DMS53 treated with DMSO at 0.1 percent for 48 hours (cell line): Measurements from ENCODE around the gene ELFN1.

ENCODE experiments used
- DNase-seq: peaks from one replicate; lab custom pipeline; 2025; ENCODE audit not compliant: unreplicated experiment; lab: John Stamatoyannopoulos, UW

The ELFN1 gene

GRCh38 chr7:1740214-1740613 is 70.1 kb downstream of the ELFN1 start:
- no peak for DNase-seq

- no peak for DNase-seq
Observed at GRCh38 chr7:1741246-1741645, 71.2 kb downstream of the ELFN1 start.

DNA sequence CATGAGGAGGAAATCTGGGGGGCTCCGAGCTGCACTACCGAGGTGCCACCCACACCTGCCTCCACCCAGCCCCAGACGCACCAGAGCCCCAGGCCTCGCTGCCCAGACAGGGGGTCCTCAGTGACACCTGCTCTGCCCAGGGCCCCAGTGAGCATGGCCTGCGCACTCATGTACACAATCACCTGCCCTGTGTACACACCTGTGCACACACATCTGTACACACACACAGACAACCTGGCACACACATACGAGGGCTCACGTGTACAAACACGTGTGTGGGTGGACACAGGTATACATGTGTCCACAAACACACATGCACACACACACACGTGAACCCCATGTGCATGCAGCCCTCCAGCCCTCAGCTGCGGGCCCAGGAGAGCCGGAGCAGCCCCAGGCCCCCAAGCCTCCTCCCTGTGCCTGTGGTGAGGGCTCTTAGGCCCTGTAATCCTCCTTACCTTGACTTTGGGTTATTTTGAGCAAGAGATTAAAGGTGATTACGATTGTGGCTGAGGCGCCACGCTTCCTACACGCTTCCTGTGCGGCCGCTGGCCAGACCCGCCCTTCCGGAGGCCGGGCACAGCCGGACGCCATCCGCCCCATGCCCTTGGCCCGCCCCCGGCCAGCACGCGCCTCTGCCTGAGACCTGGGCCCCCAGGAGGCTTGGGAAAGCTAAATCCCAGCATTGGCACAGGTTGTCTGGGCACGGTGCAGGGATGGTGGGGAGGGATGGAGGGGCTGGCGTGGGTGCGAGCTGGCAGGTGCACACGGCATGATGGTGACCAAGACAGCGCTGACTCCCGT is 71.9 kb downstream of the ELFN1 start:
- DNase-seq = no peak

- DNase-seq = no peak
Observed at GRCh38 chr7:1742555-1743303, 72.7 kb downstream of the ELFN1 start.

DNA sequence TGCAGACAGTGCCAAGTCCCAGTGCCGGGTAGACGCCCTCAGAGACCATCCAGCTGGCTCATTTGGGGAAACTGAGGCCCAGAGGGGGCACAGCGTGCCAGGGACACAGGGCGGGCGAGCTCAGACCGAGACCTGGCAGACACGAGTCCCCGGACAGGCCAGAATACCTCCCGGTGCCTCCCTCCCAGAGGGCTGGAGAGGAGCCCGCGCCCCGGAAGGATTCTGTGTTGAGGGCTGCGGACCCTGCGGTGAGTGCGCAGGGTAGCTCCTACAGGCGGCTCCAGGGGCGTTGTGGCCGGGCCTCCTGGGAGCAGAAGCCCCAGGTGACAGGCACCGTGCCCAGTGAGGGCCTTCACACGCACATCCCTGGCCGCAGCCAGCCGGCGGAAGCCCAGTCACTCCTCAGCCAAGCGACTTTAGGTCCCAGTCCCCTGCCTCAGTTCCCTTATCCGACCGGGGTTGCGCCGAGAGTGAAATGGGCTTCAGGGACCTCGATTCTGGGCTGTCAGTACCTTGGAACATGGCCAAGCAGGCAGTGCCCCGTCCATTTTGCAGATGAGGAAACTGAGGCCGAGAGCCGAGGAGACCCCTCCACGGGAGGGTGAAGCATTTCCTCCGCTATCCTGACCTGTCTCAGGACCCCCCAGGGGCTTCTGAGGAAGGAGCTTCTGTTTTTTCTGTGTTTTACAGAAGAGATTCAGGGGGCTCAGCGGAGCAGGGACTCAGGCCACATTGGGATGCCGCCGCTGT is 73.6 kb downstream of the ELFN1 start:
- no peak for DNase-seq

DNA sequence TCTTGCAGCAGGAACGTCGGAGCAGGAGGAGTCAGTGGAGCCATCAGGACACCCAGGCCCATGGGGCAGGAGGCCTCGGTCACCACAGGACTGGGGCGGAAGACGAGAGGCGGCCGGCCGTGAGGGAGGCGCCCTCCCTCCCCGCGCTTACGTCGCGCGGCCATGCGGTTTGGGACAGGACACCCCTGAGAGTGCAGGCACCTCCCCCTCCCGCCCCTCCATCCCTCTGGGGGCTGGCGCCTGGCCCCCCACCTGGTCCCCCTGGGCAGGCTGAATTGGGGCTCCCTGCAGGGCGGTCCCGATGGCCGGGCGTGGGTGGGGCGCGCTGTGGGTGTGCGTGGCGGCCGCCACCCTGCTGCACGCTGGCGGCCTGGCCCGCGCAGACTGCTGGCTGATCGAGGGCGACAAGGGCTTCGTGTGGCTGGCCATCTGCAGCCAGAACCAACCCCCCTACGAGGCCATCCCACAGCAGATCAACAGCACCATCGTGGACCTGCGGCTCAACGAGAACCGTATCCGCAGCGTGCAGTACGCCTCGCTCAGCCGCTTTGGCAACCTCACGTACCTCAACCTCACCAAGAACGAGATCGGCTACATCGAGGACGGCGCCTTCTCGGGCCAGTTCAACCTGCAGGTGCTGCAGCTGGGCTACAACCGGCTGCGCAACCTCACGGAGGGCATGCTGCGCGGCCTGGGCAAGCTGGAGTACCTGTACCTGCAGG is 74.4 kb downstream of the ELFN1 start:
- DNase-seq = no peak

DNA sequence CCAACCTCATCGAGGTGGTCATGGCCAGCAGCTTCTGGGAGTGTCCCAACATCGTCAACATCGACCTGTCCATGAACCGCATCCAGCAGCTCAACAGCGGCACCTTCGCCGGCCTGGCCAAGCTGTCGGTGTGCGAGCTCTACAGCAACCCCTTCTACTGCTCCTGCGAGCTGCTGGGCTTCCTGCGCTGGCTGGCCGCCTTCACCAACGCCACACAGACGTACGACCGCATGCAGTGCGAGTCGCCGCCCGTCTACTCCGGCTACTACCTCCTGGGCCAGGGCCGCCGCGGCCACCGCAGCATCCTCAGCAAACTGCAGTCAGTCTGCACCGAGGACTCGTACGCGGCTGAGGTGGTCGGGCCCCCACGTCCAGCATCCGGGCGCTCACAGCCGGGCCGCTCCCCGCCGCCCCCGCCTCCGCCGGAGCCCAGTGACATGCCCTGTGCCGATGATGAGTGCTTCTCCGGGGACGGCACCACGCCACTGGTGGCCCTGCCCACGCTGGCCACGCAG is 75.0 kb downstream of the ELFN1 start:
- DNase-seq = no peak

DNA sequence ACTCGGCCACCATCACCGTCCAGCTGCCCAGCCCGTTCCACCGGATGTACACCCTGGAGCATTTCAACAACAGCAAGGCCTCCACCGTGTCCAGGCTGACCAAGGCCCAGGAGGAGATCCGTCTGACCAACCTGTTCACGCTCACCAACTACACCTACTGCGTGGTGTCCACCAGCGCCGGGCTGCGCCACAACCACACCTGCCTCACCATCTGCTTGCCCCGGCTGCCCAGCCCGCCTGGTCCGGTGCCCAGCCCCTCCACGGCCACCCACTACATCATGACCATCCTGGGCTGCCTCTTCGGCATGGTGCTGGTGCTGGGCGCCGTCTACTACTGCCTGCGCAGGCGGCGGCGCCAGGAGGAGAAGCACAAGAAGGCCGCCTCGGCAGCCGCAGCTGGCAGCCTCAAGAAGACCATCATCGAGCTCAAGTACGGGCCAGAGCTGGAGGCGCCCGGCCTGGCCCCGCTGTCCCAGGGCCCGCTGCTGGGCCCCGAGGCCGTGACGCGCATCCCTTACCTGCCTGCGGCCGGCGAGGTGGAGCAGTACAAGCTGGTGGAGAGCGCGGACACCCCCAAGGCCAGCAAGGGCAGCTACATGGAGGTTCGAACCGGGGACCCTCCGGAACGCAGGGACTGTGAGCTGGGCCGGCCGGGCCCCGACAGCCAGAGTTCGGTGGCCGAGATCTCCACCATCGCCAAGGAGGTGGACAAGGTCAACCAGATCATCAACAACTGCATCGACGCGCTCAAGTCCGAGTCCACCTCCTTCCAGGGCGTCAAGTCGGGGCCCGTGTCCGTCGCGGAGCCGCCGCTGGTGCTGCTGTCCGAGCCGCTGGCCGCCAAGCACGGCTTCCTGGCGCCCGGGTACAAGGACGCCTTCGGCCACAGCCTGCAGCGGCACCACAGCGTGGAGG is 75.8 kb downstream of the ELFN1 start:
- DNase-seq = no peak

DNA sequence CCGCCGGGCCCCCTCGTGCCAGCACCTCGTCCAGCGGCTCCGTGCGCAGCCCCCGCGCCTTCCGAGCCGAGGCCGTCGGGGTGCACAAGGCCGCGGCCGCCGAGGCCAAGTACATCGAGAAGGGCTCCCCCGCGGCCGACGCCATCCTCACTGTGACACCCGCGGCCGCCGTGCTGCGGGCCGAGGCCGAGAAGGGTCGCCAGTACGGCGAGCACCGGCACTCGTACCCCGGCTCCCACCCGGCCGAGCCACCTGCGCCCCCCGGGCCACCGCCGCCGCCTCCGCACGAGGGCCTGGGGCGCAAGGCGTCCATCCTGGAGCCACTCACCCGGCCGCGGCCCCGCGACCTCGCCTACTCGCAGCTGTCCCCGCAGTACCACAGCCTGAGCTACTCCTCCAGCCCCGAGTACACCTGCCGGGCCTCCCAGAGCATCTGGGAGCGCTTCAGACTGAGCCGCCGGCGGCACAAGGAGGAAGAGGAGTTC is 76.5 kb downstream of the ELFN1 start:
- DNase-seq = no peak

- DNase-seq = no peak
Observed at GRCh38 chr7:1747004-1747801, 77.1 kb downstream of the ELFN1 start.

GRCh38 chr7:1748076-1748838 is 78.2 kb downstream of the ELFN1 start:
- no peak for DNase-seq

GRCh38 chr7:1748839-1749173 is 78.7 kb downstream of the ELFN1 start:
- no peak for DNase-seq

GRCh38 chr7:1749351-1749863 is 79.3 kb downstream of the ELFN1 start:
- no peak for DNase-seq

- DNase-seq = no peak
Observed at GRCh38 chr7:1749864-1750466, 79.9 kb downstream of the ELFN1 start.

DNA sequence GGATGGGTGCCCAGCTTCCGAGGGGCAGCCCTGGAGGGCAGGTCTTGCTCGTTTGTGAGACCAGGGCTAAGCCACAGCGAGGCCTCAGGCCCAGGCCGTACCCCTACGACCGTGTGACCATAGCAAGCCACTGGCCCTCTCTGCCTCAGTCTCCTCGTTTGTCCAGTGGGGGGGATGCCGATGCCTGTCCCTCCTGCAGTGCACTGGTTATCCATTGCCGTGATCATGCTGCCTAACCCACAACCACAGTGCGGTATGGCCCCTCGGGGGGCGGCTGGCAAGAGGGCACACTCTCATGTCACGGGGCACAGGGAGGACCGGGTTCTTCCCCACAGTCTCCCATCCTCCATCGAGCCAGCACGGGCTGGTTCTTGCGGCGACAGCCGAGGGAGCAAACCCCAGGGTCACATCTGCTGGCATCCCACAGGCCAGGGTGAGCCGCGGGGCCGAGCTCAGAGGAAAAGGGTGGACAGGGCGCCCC is 80.5 kb downstream of the ELFN1 start:
- DNase-seq = no peak

DNA sequence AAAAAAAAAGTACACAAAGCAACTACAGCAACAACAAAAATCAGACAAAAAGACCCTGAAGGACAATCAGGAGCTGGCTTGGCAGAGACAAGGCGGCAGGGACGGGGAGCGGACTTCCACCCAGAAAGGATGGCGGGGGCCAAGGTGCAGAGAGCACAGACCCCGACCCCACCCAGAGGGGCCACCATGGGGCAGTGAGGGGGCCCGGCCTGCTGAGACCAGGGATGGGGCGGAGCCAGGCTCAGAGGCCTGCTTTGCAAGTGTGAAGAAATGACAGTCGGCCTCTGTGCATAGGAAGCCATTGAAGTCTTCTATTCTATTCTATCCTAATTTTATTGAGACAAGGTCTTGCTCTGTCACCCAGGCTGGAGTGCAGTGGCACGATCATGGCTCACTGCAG is 82.0 kb downstream of the ELFN1 start:
- no peak for DNase-seq

- no peak for DNase-seq
Observed at GRCh38 chr7:1752771-1753563, 82.9 kb downstream of the ELFN1 start.
